ENCODE data around the gene COLEC12. TPM values are rescaled to one million over a fixed set of nuclear protein-coding genes. Genes with fewer than 3 reads are reported as not detected.
"Not testable (repeated sequence)": the region's sequence is repeated elsewhere in the genome, so short reads cannot be mapped to it uniquely, and the experiment has no call there.

Gene COLEC12
- total and polyA plus RNA-seq, 12 donors, result 1.5 to 19.5 (median 8.6) TPM

- no peak for DNase-seq
- Histone ChIP-seq H3K27ac (no peak overlapping the region), H3K9me3 (replicated peaks in 1 of 3) (no peaks in the 10 kb centered on the region), H3K4me3 (no peak overlapping the region), H3K36me3 (replicated peaks in 1 of 2) (no peaks in the 10 kb centered on the region), H3K27me3 (no peaks in the 10 kb centered on the region), H3K4me1 (replicated peaks in 1 of 2) (no peaks in the 10 kb centered on the region)
- TF ChIP-seq POLR2A (IDR thresholded peaks at IDR 0.05), result no peak
- TF ChIP-seq, protein P1, sequence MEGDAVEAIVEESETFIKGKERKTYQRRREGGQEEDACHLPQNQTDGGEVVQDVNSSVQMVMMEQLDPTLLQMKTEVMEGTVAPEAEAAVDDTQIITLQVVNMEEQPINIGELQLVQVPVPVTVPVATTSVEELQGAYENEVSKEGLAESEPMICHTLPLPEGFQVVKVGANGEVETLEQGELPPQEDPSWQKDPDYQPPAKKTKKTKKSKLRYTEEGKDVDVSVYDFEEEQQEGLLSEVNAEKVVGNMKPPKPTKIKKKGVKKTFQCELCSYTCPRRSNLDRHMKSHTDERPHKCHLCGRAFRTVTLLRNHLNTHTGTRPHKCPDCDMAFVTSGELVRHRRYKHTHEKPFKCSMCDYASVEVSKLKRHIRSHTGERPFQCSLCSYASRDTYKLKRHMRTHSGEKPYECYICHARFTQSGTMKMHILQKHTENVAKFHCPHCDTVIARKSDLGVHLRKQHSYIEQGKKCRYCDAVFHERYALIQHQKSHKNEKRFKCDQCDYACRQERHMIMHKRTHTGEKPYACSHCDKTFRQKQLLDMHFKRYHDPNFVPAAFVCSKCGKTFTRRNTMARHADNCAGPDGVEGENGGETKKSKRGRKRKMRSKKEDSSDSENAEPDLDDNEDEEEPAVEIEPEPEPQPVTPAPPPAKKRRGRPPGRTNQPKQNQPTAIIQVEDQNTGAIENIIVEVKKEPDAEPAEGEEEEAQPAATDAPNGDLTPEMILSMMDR (IDR thresholded peaks at IDR 0.05), result no peak
- intact Hi-C loops (cut with DNase I), result no loop called here
These were observed 190.5 kb downstream of the COLEC12 start for GRCh38 chr18:310042-310441.

DNA sequence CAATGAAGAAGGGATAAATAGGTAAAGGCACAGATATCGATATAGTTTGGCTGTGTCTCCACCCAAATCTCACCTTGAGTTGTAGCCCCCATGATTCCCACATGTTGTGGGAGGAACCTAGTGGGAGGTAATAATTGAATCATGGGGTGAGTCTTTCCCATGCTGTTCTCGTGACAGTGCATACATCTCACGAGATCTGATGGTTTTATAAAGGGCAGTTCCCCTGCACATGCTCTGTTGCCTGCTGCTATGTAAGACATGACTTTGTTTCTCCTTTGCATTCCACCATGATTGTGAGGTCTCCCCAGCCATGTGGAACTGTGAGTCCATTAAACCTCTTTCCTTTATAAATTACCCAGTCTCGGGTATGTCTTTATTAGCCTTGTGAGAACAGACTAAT lies 192.4 kb downstream of the COLEC12 start:
- H3K4me3 ChIP-seq; H3K9me3 ChIP-seq (replicated peaks in 1 of 3); H3K27me3 ChIP-seq; intact Hi-C loops (cut with DNase I); H3K36me3 ChIP-seq (replicated peaks in 1 of 2); H3K27ac ChIP-seq; DNase-seq; H3K4me1 ChIP-seq (replicated peaks in 1 of 2): not testable (repeated sequence)
- WGBS, 4 donors, result 72 to 82% (median 80%) methylated on average over 4 of the region's 4 CpGs

GRCh38 chr18:306608-307255 lies 193.8 kb downstream of the COLEC12 start:
- intact Hi-C loops (cut with DNase I), result no loop called here
- Histone ChIP-seq H3K4me1 (replicated peaks in 1 of 2) (no peaks in the 10 kb centered on the region), H3K36me3 (replicated peaks in 1 of 2) (no peaks in the 10 kb centered on the region), H3K27ac (no peak overlapping the region), H3K27me3 (no peaks in the 10 kb centered on the region), H3K9me3 (replicated peaks in 1 of 3) (no peaks in the 10 kb centered on the region), H3K4me3 (no peak overlapping the region)
- DNase-seq, result no peak
- TF ChIP-seq, protein P1 (IDR thresholded peaks at IDR 0.05), result no peak
- TF ChIP-seq POLR2A (IDR thresholded peaks at IDR 0.05), result no peak
- 73 to 84% (median 75%) methylated on average over 7 of the region's 7 CpGs for WGBS, 4 donors

DNA sequence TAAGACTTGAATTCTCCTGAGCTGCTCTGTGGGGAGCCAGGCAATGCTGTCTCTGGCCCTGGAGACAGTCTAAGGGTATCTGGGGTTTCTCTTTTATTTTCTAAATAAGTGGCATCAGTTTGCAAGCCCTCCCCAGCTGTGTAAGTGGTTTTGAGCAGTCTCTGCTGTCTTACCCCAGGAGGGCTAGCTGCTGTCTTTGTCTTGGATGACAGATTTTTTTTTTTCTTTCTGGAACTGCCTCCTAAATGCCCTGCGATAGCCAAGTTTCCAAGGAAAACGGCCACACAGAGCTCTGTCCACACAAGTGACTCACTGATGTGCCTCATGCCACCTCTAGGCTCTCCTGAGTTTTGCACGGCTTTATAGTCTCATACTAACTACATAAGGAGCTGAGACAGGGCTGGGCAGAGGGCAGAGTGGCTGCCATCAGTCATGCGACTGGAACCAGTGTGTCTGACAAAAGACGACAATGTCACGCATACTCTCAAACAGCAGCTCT lies 195.4 kb downstream of the COLEC12 start:
- Histone ChIP-seq H3K4me1 (replicated peaks in 1 of 2) (no peaks in the 10 kb centered on the region), H3K27me3 (no peaks in the 10 kb centered on the region), H3K9me3 (replicated peaks in 1 of 3) (no peaks in the 10 kb centered on the region), H3K36me3 (replicated peaks in 1 of 2) (no peaks in the 10 kb centered on the region), H3K4me3 (no peak overlapping the region), H3K27ac (no peak overlapping the region)
- TF ChIP-seq, protein P1 (IDR thresholded peaks at IDR 0.05), result no peak
- TF ChIP-seq POLR2A (IDR thresholded peaks at IDR 0.05), result no peak
- no peak for DNase-seq
- intact Hi-C loops (cut with DNase I), result no loop called here
- 49 to 68% (median 57%) methylated on average over 6 of the region's 6 CpGs for WGBS, 4 donors

- WGBS, 4 donors, result 81 to 87% (median 84%) methylated on average over 2 of the region's 2 CpGs
- DNase-seq, result no peak
- no peaks in the 10 kb centered on the region for H3K9me3 ChIP-seq (replicated peaks in 1 of 3)
- H3K4me1 ChIP-seq (replicated peaks in 1 of 2), result no peaks in the 10 kb centered on the region
- TF ChIP-seq POLR2A (IDR thresholded peaks at IDR 0.05), result no peak
- no peaks in the 10 kb centered on the region for H3K36me3 ChIP-seq (replicated peaks in 1 of 2)
- no peaks in the 10 kb centered on the region for H3K27me3 ChIP-seq
- intact Hi-C loops (cut with DNase I), result no loop called here
- H3K4me3 ChIP-seq, result no peak overlapping the region
- H3K27ac ChIP-seq, result no peak overlapping the region
These were observed 196.9 kb downstream of the COLEC12 start for GRCh38 chr18:303607-304006.
